Ishikawa (cell line): Measurements from ENCODE around the gene CCNL2.

ENCODE experiments used
- CEBPB ChIP-seq: IDR thresholded peaks from 2 replicates; pipeline ENCODE4 v1.6.1; 2012
- CREB1 ChIP-seq: IDR thresholded peaks from 2 replicates; pipeline ENCODE4 v1.6.1; 2012; ENCODE audit warnings: low read depth
- EGR1 ChIP-seq: IDR thresholded peaks from 2 replicates; pipeline ENCODE4 v1.6.1; 2012
- EP300 ChIP-seq: IDR thresholded peaks from 2 replicates; pipeline ENCODE4 v1.6.1; 2012; ENCODE audit warnings: borderline replicate concordance
- FOXM1 ChIP-seq: IDR thresholded peaks from 2 replicates; pipeline ENCODE4 v1.6.1; 2012; ENCODE audit warnings: low read depth, borderline replicate concordance
- MAX ChIP-seq: IDR thresholded peaks from 2 replicates; pipeline ENCODE4 v1.6.1; 2012
- NFIC ChIP-seq: IDR thresholded peaks from 2 replicates; pipeline ENCODE4 v1.6.1; 2012
- RAD21 ChIP-seq: IDR thresholded peaks from 2 replicates; pipeline ENCODE4 v1.6.1; 2012; ENCODE audit warnings: low read depth
- TAF1 ChIP-seq: IDR thresholded peaks from 2 replicates; pipeline ENCODE4 v1.6.1; 2012; ENCODE audit warnings: low read depth, mild to moderate bottlenecking
- TCF12 ChIP-seq: IDR thresholded peaks from 2 replicates; pipeline ENCODE4 v1.6.1; 2012; ENCODE audit warnings: low read depth
- TEAD4 ChIP-seq: IDR thresholded peaks from 2 replicates; pipeline ENCODE4 v1.6.1; 2012
- USF1 ChIP-seq: IDR thresholded peaks from 2 replicates; pipeline ENCODE4 v1.6.1; 2012
- YY1 ChIP-seq: IDR thresholded peaks from 2 replicates; pipeline ENCODE4 v1.6.1; 2012; ENCODE audit warnings: low read depth
- TF ChIP-seq, protein P1 (sequence below): IDR thresholded peaks from 2 replicates; pipeline ENCODE4 v1.6.1; 2012; ENCODE audit warnings: low read depth, mild to moderate bottlenecking

DNA sequence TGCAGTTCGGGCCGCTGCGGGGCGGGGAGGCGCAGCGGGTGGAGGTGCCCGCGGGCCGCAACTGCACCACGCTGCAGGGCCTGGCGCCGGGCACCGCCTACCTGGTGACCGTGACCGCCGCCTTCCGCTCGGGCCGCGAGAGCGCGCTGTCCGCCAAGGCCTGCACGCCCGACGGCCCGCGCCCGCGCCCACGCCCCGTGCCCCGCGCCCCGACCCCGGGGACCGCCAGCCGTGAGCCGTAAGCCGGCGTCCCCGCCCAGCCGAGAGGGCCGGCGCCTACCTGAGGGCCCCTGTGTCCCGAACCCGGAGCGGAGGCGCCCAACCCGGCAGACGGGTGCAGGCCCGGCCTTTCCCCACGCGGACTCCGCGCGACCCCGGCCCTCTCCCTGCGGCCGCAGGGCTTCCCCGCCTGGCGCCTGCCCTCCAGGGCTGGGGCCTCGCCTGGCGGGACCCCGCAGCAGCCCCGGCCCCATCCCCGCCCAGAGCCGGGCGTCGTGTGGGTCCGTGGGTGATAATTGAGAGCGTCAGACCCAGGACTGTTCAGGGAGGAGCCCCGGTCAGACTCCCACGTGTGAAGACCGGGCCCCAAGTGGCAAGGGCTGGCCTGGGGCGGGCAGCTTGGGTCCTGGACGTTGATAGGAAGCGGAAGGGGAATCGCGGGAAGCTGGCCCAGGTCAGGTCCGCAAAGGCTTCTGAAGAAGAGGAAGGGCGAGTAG is 40.6 kb upstream of the CCNL2 start:
- TF ChIP-seq EP300 (no peak), MAX (no peak), CREB1 (no peak), TCF12 (no peak), RAD21 (no peak), NFIC (no peak), EGR1 (no peak), TAF1 (no peak), FOXM1 (no peak), TEAD4 (no peak), YY1 (no peak), CEBPB (no peak), USF1 (no peak)
- TF ChIP-seq, protein P1, sequence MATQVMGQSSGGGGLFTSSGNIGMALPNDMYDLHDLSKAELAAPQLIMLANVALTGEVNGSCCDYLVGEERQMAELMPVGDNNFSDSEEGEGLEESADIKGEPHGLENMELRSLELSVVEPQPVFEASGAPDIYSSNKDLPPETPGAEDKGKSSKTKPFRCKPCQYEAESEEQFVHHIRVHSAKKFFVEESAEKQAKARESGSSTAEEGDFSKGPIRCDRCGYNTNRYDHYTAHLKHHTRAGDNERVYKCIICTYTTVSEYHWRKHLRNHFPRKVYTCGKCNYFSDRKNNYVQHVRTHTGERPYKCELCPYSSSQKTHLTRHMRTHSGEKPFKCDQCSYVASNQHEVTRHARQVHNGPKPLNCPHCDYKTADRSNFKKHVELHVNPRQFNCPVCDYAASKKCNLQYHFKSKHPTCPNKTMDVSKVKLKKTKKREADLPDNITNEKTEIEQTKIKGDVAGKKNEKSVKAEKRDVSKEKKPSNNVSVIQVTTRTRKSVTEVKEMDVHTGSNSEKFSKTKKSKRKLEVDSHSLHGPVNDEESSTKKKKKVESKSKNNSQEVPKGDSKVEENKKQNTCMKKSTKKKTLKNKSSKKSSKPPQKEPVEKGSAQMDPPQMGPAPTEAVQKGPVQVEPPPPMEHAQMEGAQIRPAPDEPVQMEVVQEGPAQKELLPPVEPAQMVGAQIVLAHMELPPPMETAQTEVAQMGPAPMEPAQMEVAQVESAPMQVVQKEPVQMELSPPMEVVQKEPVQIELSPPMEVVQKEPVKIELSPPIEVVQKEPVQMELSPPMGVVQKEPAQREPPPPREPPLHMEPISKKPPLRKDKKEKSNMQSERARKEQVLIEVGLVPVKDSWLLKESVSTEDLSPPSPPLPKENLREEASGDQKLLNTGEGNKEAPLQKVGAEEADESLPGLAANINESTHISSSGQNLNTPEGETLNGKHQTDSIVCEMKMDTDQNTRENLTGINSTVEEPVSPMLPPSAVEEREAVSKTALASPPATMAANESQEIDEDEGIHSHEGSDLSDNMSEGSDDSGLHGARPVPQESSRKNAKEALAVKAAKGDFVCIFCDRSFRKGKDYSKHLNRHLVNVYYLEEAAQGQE, result no peak
